HG03175 (cell line): Measurements from ENCODE around the gene EED.
"Not testable (repeated sequence)": the region's sequence is repeated elsewhere in the genome, so short reads cannot be mapped to it uniquely, and the experiment has no call there.

Source experiments
- ATAC-seq: cut with Tn5 transposase; IDR thresholded peaks from one replicate; pipeline ENCODE4 v1.9.1; 2021; ENCODE audit warnings: mild to moderate bottlenecking, moderate library complexity; ENCODE audit not compliant: unreplicated experiment

EED gene

GRCh38 chr11:86289508-86290280, 45.1 kb downstream of the EED start:
- ATAC-seq: not testable (repeated sequence)

- no peak for ATAC-seq
Measured at GRCh38 chr11:86291466-86292262, 47.1 kb downstream of the EED start.

DNA sequence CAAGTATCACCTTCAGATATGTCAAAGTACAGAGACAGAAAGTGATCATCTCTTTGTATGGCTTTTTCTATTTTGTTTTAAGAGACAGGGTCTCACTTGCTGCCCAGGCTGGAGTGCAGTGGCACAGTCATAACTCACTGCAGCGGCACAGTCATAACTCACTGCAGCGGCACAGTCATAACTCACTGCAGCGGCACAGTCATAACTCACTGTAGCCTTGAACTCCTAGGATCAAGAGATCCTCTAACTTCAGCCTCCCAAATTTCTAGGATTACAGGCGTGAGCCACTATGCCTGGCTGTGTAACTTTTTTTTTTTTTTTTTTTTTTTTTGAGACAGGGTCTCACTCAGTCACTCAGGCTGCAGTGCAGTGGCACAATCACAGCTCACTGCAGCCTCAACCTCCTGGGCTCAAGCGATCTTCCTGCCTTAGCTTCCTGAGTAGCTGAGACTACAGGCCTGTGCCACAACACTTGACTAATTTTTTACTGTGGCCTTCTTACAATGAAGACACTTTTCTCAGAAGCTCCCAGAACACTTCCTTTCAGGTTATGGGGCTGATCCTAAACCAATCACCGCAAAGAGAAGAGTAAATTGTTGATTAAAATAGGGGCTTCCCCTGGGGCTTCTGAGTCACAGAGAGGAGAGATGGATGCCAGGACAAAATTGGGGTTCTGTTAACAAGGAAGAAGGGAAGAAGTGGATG, 48.5 kb downstream of the EED start:
- ATAC-seq: peak; percentile 90

GRCh38 chr11:86294026-86294425, 49.5 kb downstream of the EED start:
- ATAC-seq: no peak

DNA sequence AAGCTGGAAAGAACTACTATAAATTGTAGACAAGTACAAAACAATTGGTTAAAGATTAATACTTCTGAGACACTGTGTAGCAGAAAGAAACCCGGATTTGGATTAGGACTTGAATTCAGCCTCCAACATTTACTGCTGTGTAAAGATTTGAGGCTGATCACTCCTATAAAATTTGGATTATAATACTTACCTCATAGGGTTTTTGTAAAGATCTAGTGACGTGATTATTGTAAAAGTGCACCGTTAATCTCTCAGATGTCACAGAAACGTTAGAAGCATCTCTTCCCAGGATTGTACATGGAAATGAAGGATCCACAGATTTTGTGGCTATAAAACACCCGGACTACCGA, 57.2 kb downstream of the EED start:
- ATAC-seq: no peak

GRCh38 chr11:86302092-86302793, 57.7 kb downstream of the EED start, which contains the start of gene HIKESHI:
Gene HIKESHI, plus strand, starts transcription at chr11:86302240. Its CDS starts 209 bp downstream, at chr11:86302449.
- ATAC-seq: peak; percentile 97

- ATAC-seq: no peak
Measured at GRCh38 chr11:86303257-86303656, 58.7 kb downstream of the EED start.

GRCh38 chr11:86308710-86309109, 64.2 kb downstream of the EED start:
- ATAC-seq: not testable (repeated sequence)

DNA sequence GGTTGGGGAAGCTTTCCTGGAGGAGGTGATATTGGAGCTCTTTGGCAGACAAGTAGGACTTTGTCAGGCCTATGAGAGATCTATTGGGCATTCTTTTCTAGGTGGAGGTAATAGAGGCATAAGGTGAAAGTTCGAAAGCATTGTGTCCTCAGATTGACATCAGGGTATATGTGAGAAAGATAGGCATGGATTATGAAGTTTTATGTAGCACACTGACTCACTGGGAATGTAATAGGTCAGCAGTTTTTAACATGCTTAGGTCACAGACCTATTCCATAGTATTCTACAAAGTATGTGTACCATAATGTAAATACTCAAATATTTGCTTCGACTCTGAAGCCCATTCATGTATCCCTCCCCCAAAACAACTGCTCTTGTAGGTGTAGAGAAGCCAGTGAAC, 69.2 kb downstream of the EED start:
- ATAC-seq: no peak

DNA sequence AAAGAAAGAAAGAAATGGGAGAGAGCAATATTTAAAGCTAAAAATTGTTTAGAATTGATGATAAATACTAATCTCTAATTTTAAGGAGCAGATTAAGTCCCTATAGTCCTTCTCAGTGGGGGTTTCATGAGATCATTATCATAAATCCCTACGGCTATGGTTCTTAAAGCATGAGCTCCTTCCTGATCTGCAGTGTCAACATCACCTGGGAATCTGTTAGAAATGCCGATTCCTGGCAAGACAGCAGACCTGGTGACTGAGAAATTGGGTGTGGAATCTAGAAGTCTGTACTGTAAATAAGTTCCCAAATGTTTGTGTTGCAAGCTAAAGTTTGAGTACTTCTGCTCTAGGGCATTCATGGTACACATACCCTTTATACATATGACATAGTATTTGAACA, 70.1 kb downstream of the EED start:
- ATAC-seq: no peak
